Sigmoid colon (tissue), 3 donors: ENCODE measurements around the gene ABHD12.

Experiments
- POLR2A ChIP-seq, 2 donors: fragments of 450-650 bp; IDR thresholded peaks; one replicate each; pipeline ENCODE4 v1.6.1; 2016; ENCODE audit warnings: antibody characterized with exemption in 2 of 2, mild to moderate bottlenecking in 2 of 2, moderate library complexity in 2 of 2
- TF ChIP-seq, protein P1 (sequence below), 4 experiments: fragments of 450-650 bp in 3 of 4; fragments of 200-600 bp in 1 of 4; IDR thresholded peaks; one replicate each; pipeline ENCODE4 v1.5.1; 2016 to 2019; ENCODE audit warnings: antibody characterized with exemption in 4 of 4, mild to moderate bottlenecking in 3 of 4, moderate library complexity in 2 of 4

DNA sequence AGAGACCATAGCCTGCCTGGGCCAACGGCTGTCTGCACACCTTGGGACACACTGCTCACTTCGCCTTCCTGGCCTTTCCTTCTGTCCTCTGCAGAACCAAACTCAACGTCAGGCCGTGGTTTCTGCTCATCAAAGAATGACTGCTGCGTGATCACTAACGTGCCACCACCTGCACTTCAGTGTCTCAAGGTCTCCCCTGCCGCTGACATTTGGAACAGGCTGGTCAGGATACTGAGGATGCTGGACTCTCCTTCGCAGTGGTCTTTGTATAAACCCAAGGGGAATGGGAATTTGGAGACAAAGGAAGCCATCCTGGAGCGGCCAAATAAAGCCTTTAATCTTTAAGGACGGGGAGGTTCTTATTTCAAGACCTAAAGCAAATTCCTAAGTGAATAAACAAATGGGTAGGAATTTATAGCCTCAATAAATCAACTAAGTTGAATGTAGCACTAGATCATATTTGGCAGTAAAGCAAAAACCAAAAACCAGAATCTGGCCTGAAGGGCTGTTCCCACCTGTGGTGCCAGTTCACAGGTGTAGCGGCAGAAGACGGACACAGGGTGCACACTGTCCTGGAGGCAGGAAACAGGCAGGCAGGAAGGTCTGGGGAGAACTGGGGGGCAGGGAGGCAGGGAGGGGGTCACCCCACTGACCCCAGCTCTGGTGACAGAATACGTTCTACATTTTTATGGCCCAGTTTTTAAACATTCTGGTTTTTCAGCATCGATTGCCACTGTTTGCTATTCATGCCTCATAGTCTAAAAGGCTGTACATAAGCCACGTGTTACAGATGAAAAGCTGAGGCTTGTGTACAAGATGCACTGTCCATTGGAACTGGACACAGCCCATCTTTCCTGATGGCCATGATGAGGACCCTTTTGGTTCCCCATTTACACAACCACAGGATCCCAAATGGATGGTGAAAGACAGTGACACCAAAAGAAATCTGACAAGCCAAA, 36.6 kb downstream of the ABHD12 start:
- TF ChIP-seq, protein P1, sequence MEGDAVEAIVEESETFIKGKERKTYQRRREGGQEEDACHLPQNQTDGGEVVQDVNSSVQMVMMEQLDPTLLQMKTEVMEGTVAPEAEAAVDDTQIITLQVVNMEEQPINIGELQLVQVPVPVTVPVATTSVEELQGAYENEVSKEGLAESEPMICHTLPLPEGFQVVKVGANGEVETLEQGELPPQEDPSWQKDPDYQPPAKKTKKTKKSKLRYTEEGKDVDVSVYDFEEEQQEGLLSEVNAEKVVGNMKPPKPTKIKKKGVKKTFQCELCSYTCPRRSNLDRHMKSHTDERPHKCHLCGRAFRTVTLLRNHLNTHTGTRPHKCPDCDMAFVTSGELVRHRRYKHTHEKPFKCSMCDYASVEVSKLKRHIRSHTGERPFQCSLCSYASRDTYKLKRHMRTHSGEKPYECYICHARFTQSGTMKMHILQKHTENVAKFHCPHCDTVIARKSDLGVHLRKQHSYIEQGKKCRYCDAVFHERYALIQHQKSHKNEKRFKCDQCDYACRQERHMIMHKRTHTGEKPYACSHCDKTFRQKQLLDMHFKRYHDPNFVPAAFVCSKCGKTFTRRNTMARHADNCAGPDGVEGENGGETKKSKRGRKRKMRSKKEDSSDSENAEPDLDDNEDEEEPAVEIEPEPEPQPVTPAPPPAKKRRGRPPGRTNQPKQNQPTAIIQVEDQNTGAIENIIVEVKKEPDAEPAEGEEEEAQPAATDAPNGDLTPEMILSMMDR (IDR thresholded peaks at IDR 0.05), result no peak
- TF ChIP-seq POLR2A (IDR thresholded peaks at IDR 0.05), result no peak
